Calu3 (cell line): Measurements from ENCODE around the gene CASS4. TPM values are rescaled to one million over a fixed set of nuclear protein-coding genes. Genes with fewer than 3 reads are reported as not detected.

Experiments used
- BruUV-seq: library from RNA; stranded (reverse); fragments of 400-500 nt; replicated peaks from 2 replicates; lab custom pipeline; 2021; lab: Mats Ljungman, UMichigan
- CTCF ChIA-PET: fragments of 300-600 bp; sonication (Branson Sonifier 250); formaldehyde crosslinking; loops from one replicate; lab custom pipeline; 2022; ENCODE audit warnings: antibody characterized with exemption; lab: Charles Lee
- DNase-seq: peaks from one replicate; pipeline ENCODE4 v3.0.0; 2022
- H3K27ac Mint-ChIP-seq: one replicate; pipeline ENCODE4 v1.8.0; 2022; ENCODE audit warnings: mixed read lengths; ENCODE audit not compliant: unreplicated experiment
- H3K27me3 Mint-ChIP-seq: one replicate; pipeline ENCODE4 v1.8.0; 2022; ENCODE audit warnings: mixed read lengths; ENCODE audit not compliant: unreplicated experiment
- H3K36me3 Mint-ChIP-seq: one replicate; pipeline ENCODE4 v1.8.0; 2022; ENCODE audit warnings: mild to moderate bottlenecking, moderate library complexity, mixed read lengths; ENCODE audit not compliant: insufficient read depth, unreplicated experiment
- H3K4me1 Mint-ChIP-seq: one replicate; pipeline ENCODE4 v1.8.0; 2022; ENCODE audit warnings: mild to moderate bottlenecking, low read depth, mixed read lengths; ENCODE audit not compliant: unreplicated experiment
- H3K4me3 Mint-ChIP-seq: one replicate; pipeline ENCODE4 v1.8.0; 2022; ENCODE audit warnings: mild to moderate bottlenecking, low read depth, moderate library complexity, mixed read lengths; ENCODE audit not compliant: unreplicated experiment
- H3K9me3 Mint-ChIP-seq: one replicate; pipeline ENCODE4 v1.8.0; 2022; ENCODE audit warnings: low read depth, mixed read lengths; ENCODE audit not compliant: unreplicated experiment
- intact Hi-C: fragments of 100-400 bp; cut with micrococcal nuclease; formaldehyde crosslinking; loops from one replicate; pipeline ENCODE4 v1.10.0; 2022; ENCODE audit not compliant: unreplicated experiment
- total RNA-seq: library from RNA; stranded (reverse); gene quantifications from 2 replicates; pipeline ENCODE4 v1.2.3, GENCODE V29; 2022
- TF ChIP-seq, protein P1 (sequence below): fragments of 200-600 bp; IDR thresholded peaks from one replicate; pipeline ENCODE4 v1.8.0; 2022; ENCODE audit warnings: antibody characterized with exemption; ENCODE audit not compliant: unreplicated experiment

The CASS4 gene
- total RNA-seq, 1 experiment from 2014 or later: 0.24 TPM

GRCh38 chr20:56427797-56428196, 15.7 kb downstream of the CASS4 start:
- no TSS peak for BruUV-seq
- CTCF ChIA-PET: no interaction called here
- TF ChIP-seq, protein P1, sequence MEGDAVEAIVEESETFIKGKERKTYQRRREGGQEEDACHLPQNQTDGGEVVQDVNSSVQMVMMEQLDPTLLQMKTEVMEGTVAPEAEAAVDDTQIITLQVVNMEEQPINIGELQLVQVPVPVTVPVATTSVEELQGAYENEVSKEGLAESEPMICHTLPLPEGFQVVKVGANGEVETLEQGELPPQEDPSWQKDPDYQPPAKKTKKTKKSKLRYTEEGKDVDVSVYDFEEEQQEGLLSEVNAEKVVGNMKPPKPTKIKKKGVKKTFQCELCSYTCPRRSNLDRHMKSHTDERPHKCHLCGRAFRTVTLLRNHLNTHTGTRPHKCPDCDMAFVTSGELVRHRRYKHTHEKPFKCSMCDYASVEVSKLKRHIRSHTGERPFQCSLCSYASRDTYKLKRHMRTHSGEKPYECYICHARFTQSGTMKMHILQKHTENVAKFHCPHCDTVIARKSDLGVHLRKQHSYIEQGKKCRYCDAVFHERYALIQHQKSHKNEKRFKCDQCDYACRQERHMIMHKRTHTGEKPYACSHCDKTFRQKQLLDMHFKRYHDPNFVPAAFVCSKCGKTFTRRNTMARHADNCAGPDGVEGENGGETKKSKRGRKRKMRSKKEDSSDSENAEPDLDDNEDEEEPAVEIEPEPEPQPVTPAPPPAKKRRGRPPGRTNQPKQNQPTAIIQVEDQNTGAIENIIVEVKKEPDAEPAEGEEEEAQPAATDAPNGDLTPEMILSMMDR: no peak
- intact Hi-C loops: no loop called here
- no peak for DNase-seq
- Mint-ChIP-seq H3K27me3 (no peaks in the 10 kb centered on the region), H3K36me3 (no peaks in the 10 kb centered on the region), H3K4me3 (no peak overlapping the region), H3K9me3 (no peaks in the 10 kb centered on the region), H3K4me1 (peaks cover 12% of the 10 kb centered on the region), H3K27ac (no peak overlapping the region)

- TF ChIP-seq, protein P1: no peak
- H3K9me3 Mint-ChIP-seq: no peaks in the 10 kb centered on the region
- intact Hi-C loops: no loop called here
- no peak overlapping the region for H3K4me3 Mint-ChIP-seq
- CTCF ChIA-PET: no interaction called here
- H3K27ac Mint-ChIP-seq: no peak overlapping the region
- peaks cover 11% of the 10 kb centered on the region for H3K4me1 Mint-ChIP-seq
- no peak for DNase-seq
- H3K27me3 Mint-ChIP-seq: no peaks in the 10 kb centered on the region
- no peaks in the 10 kb centered on the region for H3K36me3 Mint-ChIP-seq
- no TSS peak for BruUV-seq
These were observed 16.4 kb downstream of the CASS4 start for GRCh38 chr20:56428410-56428809.

DNA sequence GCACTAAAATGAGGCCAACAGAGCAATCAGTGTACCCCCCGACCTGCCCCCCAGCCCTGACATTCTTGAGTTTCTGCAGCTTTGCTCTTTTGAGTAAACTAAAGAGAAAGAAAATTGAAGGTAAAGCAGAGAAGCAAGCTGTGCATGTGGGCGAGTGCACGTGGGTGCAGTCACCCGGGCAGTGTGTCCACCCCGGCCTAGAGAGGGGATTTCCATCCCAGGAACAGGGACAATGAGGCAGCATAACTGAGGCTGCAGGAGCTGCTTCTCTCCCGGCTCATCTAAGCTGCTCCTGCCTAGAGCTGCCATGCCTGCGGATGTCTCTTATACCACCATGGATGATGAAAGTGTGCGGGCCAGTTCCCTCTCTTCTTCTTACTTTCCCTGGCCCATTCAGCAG, 16.8 kb downstream of the CASS4 start:
- Mint-ChIP-seq H3K27ac (no peak overlapping the region), H3K9me3 (no peaks in the 10 kb centered on the region), H3K36me3 (no peaks in the 10 kb centered on the region), H3K4me1 (peaks cover 11% of the 10 kb centered on the region), H3K27me3 (no peaks in the 10 kb centered on the region), H3K4me3 (no peak overlapping the region)
- no peak for DNase-seq
- BruUV-seq: no TSS peak
- intact Hi-C loops: no loop called here
- TF ChIP-seq, protein P1: no peak
- CTCF ChIA-PET: no interaction called here

DNA sequence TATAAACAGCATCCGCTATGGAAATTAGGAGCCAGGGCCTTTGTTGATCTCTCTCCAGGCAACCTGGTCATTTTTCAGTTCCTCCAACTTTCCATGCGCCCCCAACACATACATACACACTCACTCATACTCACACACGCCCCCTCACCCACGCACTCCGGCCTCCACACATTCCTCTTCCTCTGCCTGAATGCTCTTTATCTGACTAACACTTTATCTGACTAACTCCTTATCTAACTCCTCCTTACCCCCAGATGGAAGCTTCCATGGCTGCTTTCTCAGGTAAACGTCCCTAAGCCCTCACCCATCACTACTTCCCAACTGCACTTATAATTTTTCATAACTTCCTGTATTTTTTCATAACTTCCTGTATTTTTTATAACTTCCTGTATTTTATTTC, 17.4 kb downstream of the CASS4 start:
- Mint-ChIP-seq H3K36me3 (no peaks in the 10 kb centered on the region), H3K4me3 (no peak overlapping the region), H3K9me3 (no peaks in the 10 kb centered on the region), H3K4me1 (peaks cover 11% of the 10 kb centered on the region), H3K27ac (no peak overlapping the region), H3K27me3 (no peaks in the 10 kb centered on the region)
- BruUV-seq: no TSS peak
- CTCF ChIA-PET: no interaction called here
- intact Hi-C loops: no loop called here
- TF ChIP-seq, protein P1: no peak
- no peak for DNase-seq
